ENCODE measurements around the gene RAB24.
"Not testable (repeated sequence)": the region's sequence is repeated elsewhere in the genome, so short reads cannot be mapped to it uniquely, and the experiment has no call there.

RAB24 gene

GRCh38 chr5:177309351-177310191 is 6.1 kb upstream of the RAB24 start:
- DNase-seq (ENCODE audit: extremely low spot score), result peak; percentile 69
- ChIA-PET CTCF (interaction anchor here (0.7 to 8.1 kb wide), 55 partner anchors 10 to 237 kb away, joined by 3 to 64 read pairs (median 4); partner anchors contain the start of genes F12, FGFR4, LMAN2 and PDLIM7), POLR2A (no interaction called here)
- TF ChIP-seq CTCF (IDR thresholded peaks at IDR 0.05; ENCODE audit: control extremely low read depth, extremely low read depth, low read depth, missing control alignments), result peak; percentile 93

- ChIA-PET POLR2A (no interaction called here), CTCF (interaction anchor here (1.1 to 8.1 kb wide), 26 partner anchors 10 to 195 kb away, joined by 3 to 64 read pairs (median 14); partner anchors contain the start of genes F12, LMAN2, PFN3 and PRR7)
- no peak for TF ChIP-seq CTCF (IDR thresholded peaks at IDR 0.05; ENCODE audit: control extremely low read depth, extremely low read depth, low read depth, missing control alignments)
- no peak for DNase-seq (ENCODE audit: extremely low spot score)
These were observed 5.2 kb upstream of the RAB24 start for GRCh38 chr5:177308740-177309139.

GRCh38 chr5:177307544-177308363 is 4.2 kb upstream of the RAB24 start:
- TF ChIP-seq CTCF (IDR thresholded peaks at IDR 0.05; ENCODE audit: control extremely low read depth, extremely low read depth, low read depth, missing control alignments), result no peak
- ChIA-PET CTCF (interaction anchor here (1.0 to 8.1 kb wide), 15 partner anchors 9 to 194 kb away, joined by 4 to 64 read pairs (median 18); partner anchors contain the start of genes F12, PFN3 and PRR7), POLR2A (no interaction called here)
- DNase-seq (ENCODE audit: extremely low spot score), result no peak

- ChIA-PET POLR2A (no interaction called here), CTCF (interaction anchor here (1.0 to 8.1 kb wide), 3 partner anchors 8 to 147 kb away, joined by 4 to 64 read pairs (median 30); no protein-coding TSS in a partner anchor)
- no peak for DNase-seq (ENCODE audit: extremely low spot score)
- no peak for TF ChIP-seq CTCF (IDR thresholded peaks at IDR 0.05; ENCODE audit: control extremely low read depth, extremely low read depth, low read depth, missing control alignments)
These were observed 3.4 kb upstream of the RAB24 start for GRCh38 chr5:177306674-177307543.

- DNase-seq (ENCODE audit: extremely low spot score); POLR2A ChIA-PET: not testable (repeated sequence)
- CTCF ChIA-PET, result interaction anchor here (5.0 to 8.1 kb wide), 2 partner anchors 84 to 148 kb away, joined by 30 to 64 read pairs; no protein-coding TSS in a partner anchor
These were observed 2.7 kb upstream of the RAB24 start for GRCh38 chr5:177306103-177306640.

GRCh38 chr5:177304392-177305119 is 1.0 kb upstream of the RAB24 start:
- POLR2A ChIA-PET, result interaction anchor here (0.6 kb wide), 1 partner anchor 194 kb away, joined by 5 read pairs; no protein-coding TSS in a partner anchor
- CTCF ChIA-PET, result interaction anchor here (0.9 to 1.5 kb wide), 3 partner anchors 13 to 100 kb away, joined by 3 to 4 read pairs (median 3); no protein-coding TSS in a partner anchor
- no peak for DNase-seq (ENCODE audit: extremely low spot score)
- no peak for TF ChIP-seq CTCF (IDR thresholded peaks at IDR 0.05; ENCODE audit: control extremely low read depth, extremely low read depth, low read depth, missing control alignments)
